OCI-M2 (cell line): ENCODE results near the gene KLRB1.
"Not testable (repeated sequence)": the region's sequence is repeated elsewhere in the genome, so short reads cannot be mapped to it uniquely, and the experiment has no call there.

Experiments
- DNase-seq: peaks from one replicate; lab custom pipeline; 2025; ENCODE audit not compliant: unreplicated experiment; lab: John Stamatoyannopoulos, UW

KLRB1 gene

DNA sequence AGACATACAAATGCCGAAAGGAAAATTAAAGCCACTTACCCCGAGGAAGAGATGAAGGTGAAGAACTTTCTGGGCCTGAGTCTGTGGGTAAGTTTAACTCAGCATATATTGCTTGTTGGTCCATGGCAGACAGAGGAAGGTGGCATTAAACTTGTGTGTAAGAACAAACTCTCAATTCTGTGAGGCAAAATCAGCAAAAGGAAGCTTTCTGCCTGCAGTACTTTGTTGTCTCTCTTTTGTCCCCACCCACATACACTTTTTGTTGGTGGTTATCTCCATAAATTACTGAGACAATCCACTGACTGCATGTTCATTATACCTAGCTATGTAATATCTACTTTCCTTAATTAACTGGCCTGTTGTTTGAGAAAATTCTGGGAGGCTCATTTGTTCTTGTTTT lies at the start of gene KLRB1:
KLRB1 (minus strand) TSS at position 201 of the 400 bp plus-strand sequence; CDS start at position 124, 77 bp downstream.
- no peak for DNase-seq

DNA sequence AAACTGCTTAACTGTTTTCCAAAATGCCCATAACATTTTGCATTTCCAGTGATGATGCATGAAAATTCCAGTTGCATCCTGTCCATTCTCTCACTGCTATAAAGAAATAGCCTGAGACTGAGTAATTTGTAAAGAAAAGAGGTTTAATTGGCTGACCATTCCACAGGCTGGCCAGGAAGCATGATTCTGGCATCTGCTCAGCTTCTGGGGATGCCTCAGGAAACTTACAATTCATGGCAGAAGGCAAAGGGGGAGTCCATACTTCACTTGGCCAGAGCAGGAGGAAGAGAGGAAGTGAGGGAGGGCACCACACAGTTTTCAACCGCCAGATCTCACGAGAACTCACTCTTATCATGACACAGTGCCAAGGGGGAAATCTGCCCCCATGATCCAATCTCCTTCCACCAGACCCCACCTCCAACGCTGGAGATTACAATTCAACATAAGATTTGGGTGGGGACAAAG lies 43.6 kb upstream of the KLRB1 start:
- DNase-seq: no peak

DNA sequence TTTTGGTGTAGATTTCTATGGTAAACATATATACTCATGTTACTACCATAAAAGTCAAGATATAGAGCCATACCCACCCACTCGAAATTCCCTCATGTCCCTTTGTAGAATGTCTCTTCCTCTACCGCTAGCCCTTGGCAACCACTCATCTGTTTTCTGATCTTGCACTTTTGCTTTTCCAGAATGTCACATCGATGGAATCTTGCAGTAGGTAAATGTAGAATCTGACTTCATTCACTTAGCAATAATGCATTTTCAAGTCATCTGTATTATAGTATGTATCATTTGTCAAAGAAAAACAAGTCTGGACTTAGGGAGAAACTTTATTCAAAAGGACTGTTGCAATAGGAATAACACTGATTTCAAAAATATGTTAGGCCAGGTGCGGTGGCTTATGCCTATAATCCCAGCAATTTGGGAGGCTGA lies 42.4 kb upstream of the KLRB1 start:
- DNase-seq: no peak

- no peak for DNase-seq
Observed at GRCh38 chr12:9649532-9649940, 41.8 kb upstream of the KLRB1 start.

- DNase-seq: no peak
Observed at GRCh38 chr12:9648701-9649531, 41.2 kb upstream of the KLRB1 start.

DNA sequence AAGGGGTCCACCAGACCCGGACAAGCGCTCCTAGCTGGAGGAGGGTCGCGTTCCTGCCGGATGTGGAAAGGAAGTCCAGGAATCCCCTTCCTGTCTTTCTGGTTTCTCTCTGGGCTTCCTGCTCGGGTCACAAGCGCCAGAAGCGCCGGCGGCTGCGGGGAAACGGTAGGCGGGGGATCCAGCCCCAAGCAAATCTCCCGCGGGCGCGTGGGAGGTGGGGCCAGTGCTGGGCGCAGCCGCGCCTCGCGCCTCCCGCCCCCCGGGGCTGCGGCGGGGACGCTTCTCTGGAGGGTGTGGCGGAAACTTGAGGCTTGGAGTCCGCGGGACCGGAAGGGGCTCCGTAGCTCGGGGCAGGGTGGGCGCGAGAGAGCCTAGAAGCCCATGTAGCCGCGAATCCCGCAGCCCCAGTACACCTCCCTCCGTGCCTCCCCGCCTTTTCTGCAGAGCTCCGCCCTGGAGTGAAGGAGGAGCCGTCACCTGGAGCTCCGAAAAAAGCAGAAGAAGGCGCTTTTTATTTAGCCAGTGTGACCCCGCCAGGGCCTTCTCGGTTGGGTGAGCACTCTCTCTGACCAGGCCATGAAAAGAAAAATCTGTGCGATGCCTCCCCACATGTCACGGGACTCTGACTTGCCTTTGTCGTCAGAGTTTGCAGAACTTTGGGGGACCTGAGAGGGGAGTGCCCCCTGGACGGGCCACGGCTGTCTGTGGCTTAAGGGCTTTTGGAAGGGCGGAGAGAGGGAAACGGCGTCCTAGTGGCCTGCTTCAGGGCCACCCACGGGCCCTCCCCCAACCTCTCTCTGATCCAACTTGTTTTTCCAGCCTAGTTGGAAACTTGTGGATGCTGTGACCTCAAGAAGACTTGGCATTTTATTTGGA lies 40.3 kb upstream of the KLRB1 start:
- peak; percentile 48 for DNase-seq

- peak; percentile 20 for DNase-seq
Observed at GRCh38 chr12:9646794-9647781, 39.4 kb upstream of the KLRB1 start.

GRCh38 chr12:9644985-9645551 lies 37.4 kb upstream of the KLRB1 start:
- DNase-seq: not testable (repeated sequence)

DNA sequence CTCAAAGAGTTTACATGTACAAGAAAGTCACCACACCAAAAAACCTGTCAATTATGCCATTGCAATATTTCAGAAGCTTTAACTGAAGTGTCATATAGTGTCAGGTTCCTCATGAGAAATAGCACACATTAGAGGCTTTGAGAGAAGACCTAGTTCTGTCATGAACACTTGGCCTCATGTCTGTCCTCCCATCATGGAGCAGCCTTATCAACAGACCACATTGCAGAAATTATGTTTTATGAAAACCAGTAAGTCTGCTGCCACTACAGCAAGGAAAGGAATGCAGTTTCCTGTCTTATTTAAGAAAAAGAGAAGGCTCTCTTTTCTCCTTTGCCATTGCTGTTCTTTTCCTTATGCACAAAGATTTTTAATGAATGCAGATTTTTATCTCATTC lies 35.5 kb upstream of the KLRB1 start:
- DNase-seq: no peak

DNA sequence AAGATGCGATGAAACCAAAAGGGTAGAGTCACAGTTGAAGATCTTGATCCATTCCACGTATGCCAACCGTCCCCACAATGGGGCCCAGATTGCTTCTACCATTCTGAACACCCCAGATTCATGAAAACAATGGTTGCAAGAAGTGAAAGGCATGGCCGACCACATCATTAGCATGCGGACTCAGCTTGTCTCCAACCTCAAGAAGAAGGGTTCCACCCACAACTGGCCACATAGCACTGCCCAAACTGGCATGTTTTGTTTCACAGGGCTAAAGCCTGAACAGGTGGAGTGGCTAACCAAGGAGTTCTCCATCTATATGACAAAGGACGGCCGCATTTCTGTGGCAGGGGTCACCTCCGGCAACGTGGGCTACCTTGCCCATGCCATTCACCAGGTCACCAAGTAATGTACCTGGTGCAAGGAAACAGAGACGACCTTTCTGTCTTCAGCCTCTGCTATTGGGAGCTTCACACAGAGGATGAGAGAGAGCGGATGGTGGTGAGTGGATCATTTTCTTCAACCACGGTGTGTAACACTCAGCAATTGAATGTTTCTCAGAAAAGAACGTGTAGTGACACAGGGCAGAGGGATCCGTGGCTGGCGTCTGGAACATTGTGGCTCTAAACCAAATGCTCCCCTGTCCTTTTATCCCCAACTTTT lies 35.0 kb upstream of the KLRB1 start:
- no peak for DNase-seq

DNA sequence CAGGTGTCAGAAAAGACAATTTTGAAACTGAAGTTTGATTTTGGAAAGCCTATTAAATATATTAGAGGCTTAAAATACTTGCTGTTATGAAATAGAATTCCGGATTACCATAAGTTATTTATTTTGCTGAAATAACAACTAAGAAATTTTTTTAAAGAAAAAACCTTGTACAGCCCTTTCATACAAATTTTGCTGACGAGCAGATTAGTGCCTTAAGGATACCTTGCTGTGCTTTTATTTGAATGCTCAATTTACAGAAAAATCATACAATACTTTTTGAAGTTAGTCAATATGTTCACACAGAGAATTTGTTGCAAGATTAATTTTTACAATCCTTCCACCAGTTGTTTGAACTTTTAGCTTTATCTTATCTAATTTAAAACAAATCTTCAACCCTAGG lies 32.3 kb upstream of the KLRB1 start:
- DNase-seq: no peak

DNA sequence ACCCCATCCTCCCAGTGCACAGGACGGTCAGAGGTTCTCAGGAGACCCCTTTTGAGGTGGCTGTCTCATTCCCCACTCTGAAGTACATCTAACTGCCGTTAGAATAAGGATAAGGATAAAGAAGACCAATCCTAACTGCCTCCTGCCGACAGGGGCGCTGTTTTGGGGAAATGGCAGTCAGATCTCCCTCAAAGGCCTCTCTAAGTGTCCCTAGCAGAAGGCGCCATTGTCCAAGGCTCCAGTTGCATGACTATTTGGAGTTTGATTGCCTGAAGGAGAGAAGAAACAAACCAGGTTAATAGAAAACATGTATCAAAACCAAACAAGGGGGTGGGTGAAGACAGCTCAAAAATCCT lies 29.1 kb upstream of the KLRB1 start:
- DNase-seq: no peak

DNA sequence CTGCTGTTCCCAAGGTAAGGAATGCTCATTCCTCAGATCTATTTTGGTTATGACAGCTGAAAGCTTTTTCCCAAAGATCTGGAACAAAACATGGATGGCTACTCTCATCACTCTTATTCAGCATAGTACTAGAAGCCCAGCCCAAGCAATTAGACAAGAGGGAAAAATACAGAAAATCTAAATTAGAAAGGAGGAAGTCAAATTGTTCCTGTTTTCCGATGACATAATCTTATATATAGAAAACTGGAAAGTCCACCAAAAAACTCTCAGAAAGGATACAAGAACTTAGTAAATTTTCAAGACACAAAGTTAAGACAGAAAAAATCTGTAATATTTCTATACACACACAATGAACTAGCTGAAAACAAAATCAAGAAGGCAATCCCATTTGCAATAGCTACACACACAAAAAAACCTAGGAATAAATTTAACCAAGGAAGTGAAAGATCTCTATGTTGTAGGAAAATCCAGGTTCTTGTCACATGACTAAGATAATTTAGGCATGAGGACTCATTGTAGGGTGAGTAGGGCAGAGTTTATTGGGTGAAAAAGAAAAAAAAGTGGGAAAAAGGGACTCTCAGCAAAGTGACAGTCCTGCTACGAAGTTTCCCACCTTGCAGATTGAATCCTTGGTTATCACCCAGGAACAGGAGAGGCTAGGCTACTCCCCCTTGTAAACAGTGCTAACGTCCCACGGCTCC lies 28.6 kb upstream of the KLRB1 start:
- no peak for DNase-seq

DNA sequence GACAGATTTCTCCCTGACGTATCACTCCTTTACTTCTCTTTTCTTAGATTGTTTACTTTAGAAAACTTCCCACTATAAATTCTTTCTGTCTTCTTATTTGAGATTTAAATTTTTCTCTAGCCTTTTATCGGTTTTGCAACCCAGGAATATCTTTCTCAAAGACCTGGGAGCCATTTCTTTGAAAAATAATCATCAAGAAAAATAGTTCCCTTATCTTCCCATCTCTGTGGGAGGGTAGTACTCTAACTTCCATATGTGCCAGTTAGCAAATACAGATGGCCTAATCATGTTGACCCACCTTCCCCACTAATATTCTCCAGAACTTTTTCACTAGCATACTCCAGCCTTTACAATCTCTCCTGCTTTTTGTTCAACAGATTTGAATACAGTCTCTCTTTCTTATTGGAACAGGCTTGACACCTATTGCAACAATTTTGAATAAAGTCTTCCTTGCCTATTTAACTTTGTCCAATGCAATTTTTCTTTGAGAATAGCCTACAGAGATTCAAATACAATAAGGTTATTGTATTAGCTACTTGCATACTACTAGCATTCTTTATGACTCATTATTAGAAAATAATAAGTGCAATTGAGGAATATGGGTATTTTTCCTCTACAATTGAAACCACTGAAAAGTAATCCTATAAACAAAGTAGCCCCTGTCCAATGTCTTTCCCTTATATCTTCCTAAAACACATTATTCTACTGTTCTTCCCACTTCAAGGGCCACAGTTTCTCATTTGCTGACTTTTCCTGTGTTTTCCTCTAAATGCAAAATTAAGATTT lies 27.4 kb upstream of the KLRB1 start:
- DNase-seq: no peak

DNA sequence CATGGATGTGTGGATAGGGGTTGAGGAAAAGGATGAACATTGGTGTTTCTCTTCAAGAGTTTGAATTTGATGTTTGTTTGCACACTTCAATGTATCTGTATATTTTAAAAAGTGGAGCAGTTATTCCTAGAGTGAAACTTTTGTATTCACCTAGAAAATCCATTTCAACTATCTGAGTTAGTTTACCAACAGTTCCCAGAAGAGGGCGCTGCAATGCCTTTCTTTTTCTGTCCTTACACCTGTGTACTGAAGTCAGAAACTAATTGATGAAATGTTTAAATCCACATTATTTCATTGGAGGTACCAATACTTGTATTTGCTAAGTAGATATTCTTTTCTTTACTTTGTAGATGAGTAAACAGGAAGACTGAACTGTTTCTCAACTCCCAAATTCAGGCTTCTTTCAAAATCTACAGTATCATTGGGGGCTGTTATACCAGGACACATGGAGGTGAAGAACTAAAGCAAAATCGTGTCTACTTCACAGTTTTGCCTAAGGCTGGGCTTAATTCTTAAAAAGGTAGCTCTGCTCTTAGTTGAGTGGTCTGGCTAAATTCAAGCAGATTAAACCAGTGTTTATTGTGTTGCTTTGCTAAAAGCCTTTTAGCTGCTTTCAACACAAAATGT lies 26.6 kb upstream of the KLRB1 start:
- DNase-seq: no peak

DNA sequence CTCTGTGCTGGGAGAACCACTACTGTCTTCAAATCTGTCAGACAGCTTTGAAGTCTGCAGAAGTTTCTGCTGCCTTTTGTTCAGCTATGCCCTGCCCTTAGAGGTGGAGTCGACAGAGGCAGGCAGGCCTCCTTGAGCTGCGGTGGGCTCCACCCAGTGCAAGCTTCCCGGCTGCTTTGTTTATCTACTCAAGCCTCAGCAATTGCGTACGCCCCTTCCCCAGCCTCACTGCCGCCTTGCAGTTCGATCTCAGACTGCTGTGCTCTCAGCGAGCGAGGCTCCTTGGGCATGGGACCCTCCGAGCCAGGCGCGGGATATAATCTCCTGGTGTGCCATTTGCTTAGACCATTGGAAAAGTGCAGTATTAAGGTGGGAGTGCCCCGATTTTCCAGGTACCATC lies 25.1 kb upstream of the KLRB1 start:
- no peak for DNase-seq

- no peak for DNase-seq
Observed at GRCh38 chr12:9626821-9627220, 19.1 kb upstream of the KLRB1 start.

DNA sequence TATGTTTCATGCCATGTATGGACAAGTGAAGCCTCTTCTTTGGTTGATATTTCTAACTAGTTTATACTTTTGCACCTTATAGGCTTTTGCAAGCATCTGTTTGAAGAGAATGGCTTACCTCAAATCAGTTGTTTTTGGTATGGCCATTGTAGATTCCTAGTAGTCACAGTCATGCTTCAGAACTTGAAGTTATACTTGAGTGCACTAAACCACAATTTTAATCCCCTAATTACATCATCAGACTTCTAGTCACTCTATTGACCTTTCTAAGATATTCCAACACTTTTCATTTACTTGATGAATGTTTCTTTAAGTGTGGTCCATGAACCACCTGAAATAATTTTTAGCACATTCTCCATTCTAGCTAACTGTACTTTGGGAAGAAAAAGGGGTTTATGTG lies 18.6 kb upstream of the KLRB1 start:
- no peak for DNase-seq
